Thyroid gland (tissue), 4 donors: ENCODE measurements around the gene TTC9. TPM values are rescaled to one million over a fixed set of nuclear protein-coding genes. Genes with fewer than 3 reads are reported as not detected.
A peak's percentile ranks its signal among the peaks of the same experiment; 100 is the strongest.

Experiments used
- DNase-seq, 2 donors: peaks; one replicate each; pipeline ENCODE4 v3.0.0-alpha.2; 2019
- H3K27ac ChIP-seq, 3 donors: fragments of 200-600 bp; sonication (generic); 1 replicate in 2 of 3; 2 replicates in 1 of 3; pipeline ENCODE4 v1.5.1; 2016 to 2019; ENCODE audit warnings: mild to moderate bottlenecking in 1 of 3, moderate library complexity in 1 of 3
- H3K27me3 ChIP-seq: fragments of 200-600 bp; sonication (generic); one replicate; pipeline ENCODE4 v1.5.1; 2019
- H3K36me3 ChIP-seq, 2 donors: fragments of 200-600 bp; sonication (generic); one replicate each; pipeline ENCODE4 v1.5.1; 2016 to 2019
- H3K4me1 ChIP-seq, 2 donors: fragments of 200-600 bp; sonication (generic); one replicate each; pipeline ENCODE4 v1.5.1; 2017 to 2019
- H3K4me3 ChIP-seq, 3 donors: fragments of 200-600 bp; sonication (generic); replicated peaks in 1 of 3; 1 replicate in 2 of 3; 2 replicates in 1 of 3; pipeline ENCODE4 v1.5.1; 2016; ENCODE audit warnings: mild to moderate bottlenecking in 1 of 3
- H3K9me3 ChIP-seq: fragments of 200-600 bp; sonication (generic); one replicate; pipeline ENCODE4 v1.5.1; 2017
- CTCF ChIP-seq, 6 experiments: fragments of 200-600 bp in 3 of 6; fragments of 450-650 bp in 3 of 6; sonication (generic) in 3 of 6; IDR thresholded peaks; one replicate each; pipeline ENCODE4 v1.5.1; 2016 to 2019; ENCODE audit warnings: antibody characterized with exemption in 6 of 6, mild to moderate bottlenecking in 2 of 6, inconsistent platforms in 1 of 6, moderate library complexity in 1 of 6
- POLR2A ChIP-seq, 2 donors: fragments of 450-650 bp; IDR thresholded peaks; one replicate each; pipeline ENCODE4 v1.6.1; 2017; ENCODE audit warnings: antibody characterized with exemption in 2 of 2, mild to moderate bottlenecking in 2 of 2, moderate library complexity in 1 of 2
- WGBS, 2 donors: methylation state at CpG; one replicate each; pipeline ENCODE4 v1.1.5; 2017; 5-methylcytosine and 5-hydroxymethylcytosine counted together
- intact Hi-C: fragments of 100-400 bp; cut with DNase I; formaldehyde crosslinking; loops from one replicate; pipeline ENCODE4 v1.15.1; 2023
- total RNA-seq, 4 donors: library from RNA; depleted of rRNA; stranded (reverse); fragments of >200 nt; gene quantifications; one replicate each; pipeline ENCODE4 v1.2.3, GENCODE V29; 2016

Gene TTC9
- total RNA-seq, 4 donors from 2014 or later = 5.7 to 9.4 (median 7.2) TPM

GRCh38 chr14:70685474-70686197, 43.9 kb downstream of the TTC9 start:
- Histone ChIP-seq H3K36me3 (no peaks in the 10 kb centered on the region), H3K9me3 (no peaks in the 10 kb centered on the region), H3K4me1 (peaks cover 15 to 26% of the 10 kb centered on the region in 2 donors), H3K27me3 (no peaks in the 10 kb centered on the region), H3K4me3 (no peak overlapping the region), H3K27ac (no peak overlapping the region)
- 80 to 89% methylated on average over 7 of the region's 7 CpGs for WGBS, 2 donors
- TF ChIP-seq CTCF (IDR thresholded peaks at IDR 0.05) (no peak), POLR2A (IDR thresholded peaks at IDR 0.05) (no peak)
- DNase-seq = no peak
- intact Hi-C loops = no loop called here

GRCh38 chr14:70692210-70692609, 50.5 kb downstream of the TTC9 start:
- H3K4me3 ChIP-seq = no peak overlapping the region
- TF ChIP-seq CTCF (IDR thresholded peaks at IDR 0.05) (no peak), POLR2A (IDR thresholded peaks at IDR 0.05) (no peak)
- H3K4me1 ChIP-seq = peaks cover 4 to 7% of the 10 kb centered on the region in 2 donors
- intact Hi-C loops = no loop called here
- no peaks in the 10 kb centered on the region for H3K36me3 ChIP-seq
- no peaks in the 10 kb centered on the region for H3K27me3 ChIP-seq
- no peak overlapping the region for H3K27ac ChIP-seq
- H3K9me3 ChIP-seq = no peaks in the 10 kb centered on the region
- no peak for DNase-seq
- WGBS, 2 donors = 84 to 93% methylated on average over 10 of the region's 10 CpGs

- WGBS, 2 donors = 39 to 65% methylated on average over 2 of the region's 2 CpGs
- intact Hi-C loops = no loop called here
These were observed 54.3 kb downstream of the TTC9 start for GRCh38 chr14:70696026-70696425.

GRCh38 chr14:70697701-70698100, 56.0 kb downstream of the TTC9 start:
- Histone ChIP-seq H3K27ac (no peak overlapping the region), H3K9me3 (no peaks in the 10 kb centered on the region), H3K36me3 (no peaks in the 10 kb centered on the region), H3K27me3 (no peaks in the 10 kb centered on the region), H3K4me3 (no peak overlapping the region), H3K4me1 (peaks cover 21 to 35% of the 10 kb centered on the region in 2 donors)
- no peak for DNase-seq
- intact Hi-C loops = no loop called here
- TF ChIP-seq CTCF (IDR thresholded peaks at IDR 0.05) (no peak), POLR2A (IDR thresholded peaks at IDR 0.05) (no peak)
- 81 to 82% methylated on average over 2 of the region's 2 CpGs for WGBS, 2 donors

More at GRCh38 chr14:70696026-70696425, 54.3 kb downstream of the TTC9 start:
- Histone ChIP-seq H3K36me3 (no peaks in the 10 kb centered on the region), H3K4me1 (peaks cover 7 to 22% of the 10 kb centered on the region in 2 donors), H3K27me3 (no peaks in the 10 kb centered on the region), H3K27ac (no peak overlapping the region), H3K4me3 (no peak overlapping the region), H3K9me3 (no peaks in the 10 kb centered on the region)
- DNase-seq = no peak
- no peak for TF ChIP-seq POLR2A (IDR thresholded peaks at IDR 0.05)
- no peak for TF ChIP-seq CTCF (IDR thresholded peaks at IDR 0.05)

GRCh38 chr14:70698288-70698687, 56.6 kb downstream of the TTC9 start:
- intact Hi-C loops = no loop called here
- Histone ChIP-seq H3K36me3 (no peaks in the 10 kb centered on the region), H3K27ac (no peak overlapping the region), H3K4me1 (peaks cover 22 to 36% of the 10 kb centered on the region in 2 donors), H3K4me3 (no peak overlapping the region), H3K9me3 (no peaks in the 10 kb centered on the region), H3K27me3 (no peaks in the 10 kb centered on the region)
- DNase-seq = peak in 1 of 2 donors; percentile 17
- WGBS, 2 donors = 87 to 90% methylated on average over 3 of the region's 3 CpGs
- TF ChIP-seq CTCF (IDR thresholded peaks at IDR 0.05) (no peak), POLR2A (IDR thresholded peaks at IDR 0.05) (no peak)
